IMR-90 (cell line): Measurements from ENCODE around the gene THRB.

Experiments used
- CEBPB ChIP-seq: IDR thresholded peaks from 2 replicates; pipeline ENCODE4 v1.6.1; 2012; ENCODE audit warnings: low read depth, low read length, improper control_type of control experiment
- CHD1 ChIP-seq: IDR thresholded peaks from 2 replicates; pipeline ENCODE4 v1.6.1; 2012; ENCODE audit warnings: low read depth, low read length, improper control_type of control experiment
- CTCF ChIP-seq: conservative IDR thresholded peaks from 2 replicates; pipeline ENCODE4 v1.5.1; 2012; ENCODE audit warnings: mild to moderate bottlenecking, low read depth, low read length, improper control_type of control experiment
- ELK1 ChIP-seq: fragments of 150-350 bp; IDR thresholded peaks from 2 replicates; pipeline ENCODE4 v1.6.1; 2016; ENCODE audit warnings: low read depth, mild to moderate bottlenecking, low read length, moderate library complexity, borderline replicate concordance
- MAFK ChIP-seq: IDR thresholded peaks from 2 replicates; pipeline ENCODE4 v1.6.1; 2012; ENCODE audit warnings: low read depth, low read length, improper control_type of control experiment
- MXI1 ChIP-seq: IDR thresholded peaks from 2 replicates; pipeline ENCODE4 v1.6.1; 2012; ENCODE audit warnings: low read depth, mild to moderate bottlenecking, low read length, moderate library complexity, borderline replicate concordance
- NFE2L2 ChIP-seq: fragments of 150-350 bp; IDR thresholded peaks from 2 replicates; pipeline ENCODE4 v1.6.1; 2016; ENCODE audit warnings: low read depth, mild to moderate bottlenecking, low read length
- POLR2A ChIP-seq: IDR thresholded peaks from 2 replicates; pipeline ENCODE4 v1.6.1; 2012; ENCODE audit warnings: mild to moderate bottlenecking, low read depth, low read length
- RAD21 ChIP-seq: IDR thresholded peaks from 2 replicates; pipeline ENCODE4 v1.6.1; 2012; ENCODE audit warnings: low read length, improper control_type of control experiment
- RCOR1 ChIP-seq: IDR thresholded peaks from 2 replicates; pipeline ENCODE4 v1.6.1; 2012; ENCODE audit warnings: mild to moderate bottlenecking, low read length, improper control_type of control experiment; ENCODE audit not compliant: insufficient replicate concordance
- RFX5 ChIP-seq: IDR thresholded peaks from 2 replicates; pipeline ENCODE4 v1.8.0; 2012; ENCODE audit warnings: low read depth, mild to moderate bottlenecking, low read length, moderate library complexity

- TF ChIP-seq CTCF (no peak), RAD21 (no peak), CEBPB (no peak), MAFK (no peak), RFX5 (no peak), RCOR1 (no peak), POLR2A (no peak), MXI1 (no peak), NFE2L2 (no peak), ELK1 (no peak), CHD1 (no peak)
These were observed 133.7 kb downstream of the THRB start for GRCh38 chr3:24360957-24361356.
